ENCODE measurements around the gene MYH4.

- TF ChIP-seq, protein P1, sequence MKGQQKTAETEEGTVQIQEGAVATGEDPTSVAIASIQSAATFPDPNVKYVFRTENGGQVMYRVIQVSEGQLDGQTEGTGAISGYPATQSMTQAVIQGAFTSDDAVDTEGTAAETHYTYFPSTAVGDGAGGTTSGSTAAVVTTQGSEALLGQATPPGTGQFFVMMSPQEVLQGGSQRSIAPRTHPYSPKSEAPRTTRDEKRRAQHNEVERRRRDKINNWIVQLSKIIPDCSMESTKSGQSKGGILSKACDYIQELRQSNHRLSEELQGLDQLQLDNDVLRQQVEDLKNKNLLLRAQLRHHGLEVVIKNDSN (CRISPR knock-in tag; IDR thresholded peaks at IDR 0.05): no peak
- TF ChIP-seq GATA2 (CRISPR knock-in tag; IDR thresholded peaks at IDR 0.05) (no peak), POLR2AphosphoS5 (IDR thresholded peaks at IDR 0.05; ENCODE audit: control insufficient read depth, insufficient read depth, low read depth, low read length) (no peak), PHTF2 (CRISPR knock-in tag; IDR thresholded peaks at IDR 0.05) (no peak), CBX1 (IDR thresholded peaks at IDR 0.05; ENCODE audit: low read depth) (no peak), NR2C2 (CRISPR knock-in tag; IDR thresholded peaks at IDR 0.05) (no peak), NR2C2 (tag; IDR thresholded peaks at IDR 0.05) (no peak)
- TF ChIP-seq, protein P2, sequence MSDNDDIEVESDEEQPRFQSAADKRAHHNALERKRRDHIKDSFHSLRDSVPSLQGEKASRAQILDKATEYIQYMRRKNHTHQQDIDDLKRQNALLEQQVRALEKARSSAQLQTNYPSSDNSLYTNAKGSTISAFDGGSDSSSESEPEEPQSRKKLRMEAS (CRISPR knock-in tag; IDR thresholded peaks at IDR 0.05): no peak
- TF ChIP-seq, protein P3, sequence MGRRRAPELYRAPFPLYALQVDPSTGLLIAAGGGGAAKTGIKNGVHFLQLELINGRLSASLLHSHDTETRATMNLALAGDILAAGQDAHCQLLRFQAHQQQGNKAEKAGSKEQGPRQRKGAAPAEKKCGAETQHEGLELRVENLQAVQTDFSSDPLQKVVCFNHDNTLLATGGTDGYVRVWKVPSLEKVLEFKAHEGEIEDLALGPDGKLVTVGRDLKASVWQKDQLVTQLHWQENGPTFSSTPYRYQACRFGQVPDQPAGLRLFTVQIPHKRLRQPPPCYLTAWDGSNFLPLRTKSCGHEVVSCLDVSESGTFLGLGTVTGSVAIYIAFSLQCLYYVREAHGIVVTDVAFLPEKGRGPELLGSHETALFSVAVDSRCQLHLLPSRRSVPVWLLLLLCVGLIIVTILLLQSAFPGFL (CRISPR knock-in tag; IDR thresholded peaks at IDR 0.05): no peak
These were observed 2.5 kb upstream of the MYH4 start for GRCh38 chr17:10471858-10472257.
